Dendritic cell treated with granulocyte-macrophage colony-stimulating factor and Interleukin-4, amounts not matched to agents 40 ng/mL and 50 ng/mL, for 4 days (primary cell): Measurements from ENCODE around the gene PCGF2.
A peak's percentile ranks its signal among the peaks of the same experiment; 100 is the strongest.
"Not testable (repeated sequence)": the region's sequence is repeated elsewhere in the genome, so short reads cannot be mapped to it uniquely, and the experiment has no call there.

Source experiments
- H3K27ac Mint-ChIP-seq: one replicate; pipeline ENCODE4 v1.8.0; 2022; ENCODE audit warnings: mild to moderate bottlenecking, mixed read lengths
- H3K27me3 Mint-ChIP-seq: one replicate; pipeline ENCODE4 v1.8.0; 2022; ENCODE audit warnings: mild to moderate bottlenecking, mixed read lengths
- H3K36me3 Mint-ChIP-seq: one replicate; pipeline ENCODE4 v1.8.0; 2022; ENCODE audit warnings: low read depth, mixed read lengths
- H3K4me1 Mint-ChIP-seq: one replicate; pipeline ENCODE4 v1.8.0; 2022; ENCODE audit warnings: low read depth, mixed read lengths
- H3K4me3 Mint-ChIP-seq: one replicate; pipeline ENCODE4 v1.8.0; 2022; ENCODE audit warnings: mild to moderate bottlenecking, moderate library complexity, mixed read lengths
- H3K9me3 Mint-ChIP-seq: one replicate; pipeline ENCODE4 v1.8.0; 2022; ENCODE audit warnings: mixed read lengths
- intact Hi-C: fragments of 100-400 bp; cut with micrococcal nuclease; formaldehyde crosslinking; loops from one replicate; pipeline ENCODE4 v1.15.0; 2022

PCGF2 gene

GRCh38 chr17:38727736-38728135 lies 20.4 kb downstream of the PCGF2 start:
- Mint-ChIP-seq H3K27ac (peak overlapping the region; percentile 79), H3K9me3 (no peaks in the 10 kb centered on the region), H3K4me3 (no peak overlapping the region), H3K36me3 (peaks cover 72% of the 10 kb centered on the region), H3K27me3 (no peaks in the 10 kb centered on the region), H3K4me1 (peaks cover 87% of the 10 kb centered on the region)
- intact Hi-C loops = no loop called here

- H3K27ac Mint-ChIP-seq, H3K4me3 Mint-ChIP-seq, H3K27me3 Mint-ChIP-seq, H3K9me3 Mint-ChIP-seq, intact Hi-C loops: not testable (repeated sequence)
- H3K36me3 Mint-ChIP-seq = peaks cover 77% of the 10 kb centered on the region
- H3K4me1 Mint-ChIP-seq = peaks cover 74% of the 10 kb centered on the region
These were observed 22.0 kb downstream of the PCGF2 start for GRCh38 chr17:38726145-38726544.

DNA sequence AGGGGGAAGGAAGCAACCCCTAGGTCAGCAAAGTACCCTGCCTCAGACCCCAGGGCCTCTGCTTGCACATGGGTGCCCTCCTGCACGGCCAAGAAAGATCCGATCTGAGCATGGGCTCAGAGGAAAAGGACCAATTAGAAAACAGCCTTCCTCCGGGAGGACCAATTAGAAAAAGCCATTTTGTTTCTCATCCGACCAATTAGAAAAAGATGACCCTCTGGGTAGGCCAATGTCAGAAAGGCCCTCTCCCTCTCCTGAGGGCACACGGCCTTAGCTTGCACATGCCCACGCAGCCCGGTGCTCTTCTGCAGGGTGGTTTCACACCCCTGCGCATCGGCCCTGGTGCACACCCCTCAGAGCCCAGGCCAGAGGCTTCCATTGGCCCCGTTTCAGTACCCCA lies 23.1 kb downstream of the PCGF2 start:
- Mint-ChIP-seq H3K4me3 (no peak overlapping the region), H3K4me1 (peaks cover 73% of the 10 kb centered on the region), H3K27me3 (no peaks in the 10 kb centered on the region), H3K27ac (peak overlapping the region; percentile 21), H3K36me3 (peaks cover 81% of the 10 kb centered on the region), H3K9me3 (no peaks in the 10 kb centered on the region)
- intact Hi-C loops = no loop called here

DNA sequence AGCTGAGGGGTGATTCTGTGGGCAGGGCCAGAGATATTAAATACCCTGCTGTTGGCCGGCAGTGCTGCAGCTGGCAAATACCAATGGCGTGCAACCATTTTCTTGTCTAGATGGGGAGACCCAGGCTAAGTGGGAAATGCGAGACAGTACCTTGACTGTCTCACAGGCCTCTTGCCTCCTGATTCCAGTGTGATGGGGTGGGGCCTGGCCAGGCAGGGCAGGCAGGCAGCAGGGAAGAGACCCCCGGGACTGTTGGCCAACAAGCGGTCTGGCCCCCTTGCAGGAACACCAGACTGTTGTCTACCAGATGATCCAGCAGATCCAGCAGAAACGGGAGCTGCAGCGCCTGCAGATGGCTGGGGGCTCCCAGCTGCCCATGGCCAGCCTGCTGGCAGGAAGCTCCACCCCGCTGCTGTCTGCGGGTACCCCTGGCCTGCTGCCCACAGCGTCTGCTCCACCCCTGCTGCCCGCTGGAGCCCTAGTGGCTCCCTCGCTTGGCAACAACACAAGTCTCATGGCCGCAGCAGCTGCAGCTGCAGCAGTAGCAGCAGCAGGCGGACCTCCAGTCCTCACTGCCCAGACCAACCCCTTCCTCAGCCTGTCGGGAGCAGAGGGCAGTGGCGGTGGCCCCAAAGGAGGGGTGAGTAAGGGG lies 23.7 kb downstream of the PCGF2 start:
- Mint-ChIP-seq H3K4me3 (no peak overlapping the region), H3K27ac (peak overlapping the region; percentile 21), H3K36me3 (peaks cover 87% of the 10 kb centered on the region), H3K27me3 (no peaks in the 10 kb centered on the region), H3K4me1 (peaks cover 71% of the 10 kb centered on the region), H3K9me3 (no peaks in the 10 kb centered on the region)
- intact Hi-C loops = no loop called here

GRCh38 chr17:38721802-38722201 lies 26.3 kb downstream of the PCGF2 start:
- H3K27me3 Mint-ChIP-seq = no peaks in the 10 kb centered on the region
- H3K4me3 Mint-ChIP-seq = no peak overlapping the region
- intact Hi-C loops = no loop called here
- H3K27ac Mint-ChIP-seq = no peak overlapping the region
- peaks cover 98% of the 10 kb centered on the region for H3K36me3 Mint-ChIP-seq
- no peaks in the 10 kb centered on the region for H3K9me3 Mint-ChIP-seq
- H3K4me1 Mint-ChIP-seq = peaks cover 46% of the 10 kb centered on the region

GRCh38 chr17:38720941-38721340 lies 27.2 kb downstream of the PCGF2 start:
- H3K4me1 Mint-ChIP-seq = peaks cover 37% of the 10 kb centered on the region
- H3K4me3 Mint-ChIP-seq = no peak overlapping the region
- peaks cover 98% of the 10 kb centered on the region for H3K36me3 Mint-ChIP-seq
- no peaks in the 10 kb centered on the region for H3K9me3 Mint-ChIP-seq
- no peaks in the 10 kb centered on the region for H3K27me3 Mint-ChIP-seq
- intact Hi-C loops = no loop called here
- no peak overlapping the region for H3K27ac Mint-ChIP-seq

DNA sequence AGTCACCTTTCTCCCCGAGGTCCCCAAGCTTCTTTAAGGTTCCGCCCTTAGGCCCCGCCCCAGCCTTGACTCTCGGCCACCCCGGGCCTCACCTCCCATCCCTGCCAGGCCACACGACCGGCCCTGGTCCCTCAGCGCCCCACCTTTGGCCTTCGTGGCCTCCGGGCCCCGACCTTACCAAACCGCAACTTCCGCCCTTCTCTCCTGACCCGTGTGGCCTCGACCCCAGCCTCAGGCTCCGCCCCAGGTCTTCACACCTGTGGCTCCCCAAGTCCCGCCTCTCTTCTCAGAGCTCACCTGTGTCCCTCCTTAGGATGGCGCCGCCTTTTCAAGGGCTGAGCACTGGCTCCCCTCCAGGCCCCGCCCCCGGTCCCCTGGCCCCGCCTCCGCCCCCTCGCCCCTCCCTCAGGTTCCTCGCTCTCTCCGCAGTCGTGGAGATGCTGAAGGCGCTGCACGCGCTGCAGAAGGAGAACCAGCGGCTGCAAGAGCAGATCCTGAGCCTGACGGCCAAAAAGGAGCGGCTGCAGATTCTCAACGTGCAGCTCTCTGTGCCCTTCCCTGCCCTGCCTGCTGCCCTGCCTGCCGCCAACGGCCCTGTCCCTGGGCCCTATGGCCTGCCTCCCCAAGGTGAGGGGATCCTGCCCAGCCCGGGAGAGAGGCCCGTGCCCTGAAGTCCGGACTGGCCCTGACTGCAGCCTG lies 28.0 kb downstream of the PCGF2 start:
- Mint-ChIP-seq H3K9me3 (no peaks in the 10 kb centered on the region), H3K27me3 (no peaks in the 10 kb centered on the region), H3K4me1 (peaks cover 35% of the 10 kb centered on the region), H3K36me3 (peaks cover 98% of the 10 kb centered on the region), H3K27ac (no peak overlapping the region), H3K4me3 (no peak overlapping the region)
- intact Hi-C loops = no loop called here

DNA sequence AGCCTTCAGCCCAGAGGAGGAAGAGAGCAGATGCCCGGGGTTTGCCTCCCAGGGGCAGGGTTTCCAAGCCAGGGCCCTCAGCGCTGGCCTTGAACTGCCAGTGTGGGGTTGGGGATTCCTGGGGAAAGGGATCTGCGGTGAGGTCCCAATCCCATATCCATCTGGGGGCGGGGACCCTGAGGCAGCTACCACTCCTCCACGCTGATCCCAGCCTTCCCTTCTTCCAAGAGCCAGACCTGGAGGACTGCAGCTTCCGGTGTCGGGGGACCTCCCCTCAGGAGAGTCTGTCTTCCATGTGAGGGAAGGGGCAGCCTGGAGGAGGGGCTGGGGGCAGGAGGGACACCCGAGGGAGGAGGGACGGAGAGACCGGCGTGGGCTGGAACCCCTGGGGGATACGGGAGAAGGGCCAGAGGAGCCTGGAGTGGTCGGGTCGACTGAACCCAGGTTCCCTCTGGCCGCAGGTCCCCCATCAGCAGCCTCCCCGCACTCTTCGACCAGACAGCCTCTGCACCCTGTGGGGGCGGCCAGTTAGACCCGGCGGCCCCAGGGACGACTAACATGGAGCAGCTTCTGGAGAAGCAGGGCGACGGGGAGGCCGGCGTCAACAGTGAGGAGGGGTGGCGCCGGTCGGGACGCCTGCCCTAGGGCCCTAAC lies 28.7 kb downstream of the PCGF2 start:
- H3K27me3 Mint-ChIP-seq = no peaks in the 10 kb centered on the region
- peaks cover 98% of the 10 kb centered on the region for H3K36me3 Mint-ChIP-seq
- intact Hi-C loops = no loop called here

GRCh38 chr17:38717139-38717745 lies 30.9 kb downstream of the PCGF2 start:
- H3K27ac Mint-ChIP-seq = no peak overlapping the region
- no peak overlapping the region for H3K4me3 Mint-ChIP-seq
- intact Hi-C loops = no loop called here
- no peaks in the 10 kb centered on the region for H3K9me3 Mint-ChIP-seq
- peaks cover 35% of the 10 kb centered on the region for H3K4me1 Mint-ChIP-seq
- peaks cover 100% of the 10 kb centered on the region for H3K36me3 Mint-ChIP-seq
- no peaks in the 10 kb centered on the region for H3K27me3 Mint-ChIP-seq

More for the DNA sequence above, 28.7 kb downstream of the PCGF2 start:
- Mint-ChIP-seq H3K4me1 (peaks cover 36% of the 10 kb centered on the region), H3K9me3 (no peaks in the 10 kb centered on the region), H3K27ac (no peak overlapping the region), H3K4me3 (no peak overlapping the region)

DNA sequence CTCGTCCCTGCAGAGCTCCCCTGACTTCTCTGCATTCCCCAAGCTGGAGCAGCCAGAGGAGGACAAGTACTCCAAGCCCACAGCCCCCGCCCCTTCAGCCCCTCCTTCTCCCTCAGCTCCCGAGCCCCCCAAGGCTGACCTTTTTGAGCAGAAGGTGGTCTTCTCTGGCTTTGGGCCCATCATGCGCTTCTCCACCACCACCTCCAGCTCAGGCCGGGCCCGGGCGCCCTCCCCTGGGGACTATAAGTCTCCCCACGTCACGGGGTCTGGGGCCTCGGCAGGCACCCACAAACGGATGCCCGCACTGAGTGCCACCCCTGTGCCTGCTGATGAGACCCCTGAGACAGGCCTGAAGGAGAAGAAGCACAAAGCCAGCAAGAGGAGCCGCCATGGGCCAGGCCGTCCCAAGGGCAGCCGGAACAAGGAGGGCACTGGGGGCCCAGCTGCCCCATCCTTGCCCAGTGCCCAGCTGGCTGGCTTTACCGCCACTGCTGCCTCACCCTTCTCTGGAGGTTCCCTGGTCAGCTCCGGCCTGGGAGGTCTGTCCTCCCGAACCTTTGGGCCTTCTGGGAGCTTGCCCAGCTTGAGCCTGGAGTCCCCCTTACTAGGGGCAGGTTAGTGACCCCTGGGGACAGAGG lies 31.6 kb downstream of the PCGF2 start:
- no peak overlapping the region for H3K27ac Mint-ChIP-seq
- no peaks in the 10 kb centered on the region for H3K9me3 Mint-ChIP-seq
- no peak overlapping the region for H3K4me3 Mint-ChIP-seq
- H3K27me3 Mint-ChIP-seq = no peaks in the 10 kb centered on the region
- peaks cover 40% of the 10 kb centered on the region for H3K4me1 Mint-ChIP-seq
- intact Hi-C loops = no loop called here
- H3K36me3 Mint-ChIP-seq = peaks cover 100% of the 10 kb centered on the region

GRCh38 chr17:38715216-38715943 lies 32.8 kb downstream of the PCGF2 start:
- peaks cover 100% of the 10 kb centered on the region for H3K36me3 Mint-ChIP-seq
- no peaks in the 10 kb centered on the region for H3K27me3 Mint-ChIP-seq
- H3K4me3 Mint-ChIP-seq = no peak overlapping the region
- intact Hi-C loops = no loop called here
- H3K4me1 Mint-ChIP-seq = peaks cover 46% of the 10 kb centered on the region
- no peaks in the 10 kb centered on the region for H3K9me3 Mint-ChIP-seq
- no peak overlapping the region for H3K27ac Mint-ChIP-seq

- no peak overlapping the region for H3K27ac Mint-ChIP-seq
- H3K36me3 Mint-ChIP-seq = peaks cover 100% of the 10 kb centered on the region
- H3K9me3 Mint-ChIP-seq = no peaks in the 10 kb centered on the region
These were observed 34.6 kb downstream of the PCGF2 start for GRCh38 chr17:38713456-38714075.

GRCh38 chr17:38712593-38712992 lies 35.5 kb downstream of the PCGF2 start:
- peaks cover 69% of the 10 kb centered on the region for H3K4me1 Mint-ChIP-seq
- intact Hi-C loops = no loop called here
- H3K27me3 Mint-ChIP-seq = no peaks in the 10 kb centered on the region
- H3K9me3 Mint-ChIP-seq = no peaks in the 10 kb centered on the region
- peaks cover 100% of the 10 kb centered on the region for H3K36me3 Mint-ChIP-seq
- H3K4me3 Mint-ChIP-seq = no peak overlapping the region
- no peak overlapping the region for H3K27ac Mint-ChIP-seq

More at GRCh38 chr17:38713456-38714075, 34.6 kb downstream of the PCGF2 start:
- intact Hi-C loops = no loop called here
- H3K27me3 Mint-ChIP-seq = no peaks in the 10 kb centered on the region
- peaks cover 60% of the 10 kb centered on the region for H3K4me1 Mint-ChIP-seq
- no peak overlapping the region for H3K4me3 Mint-ChIP-seq
